Glomerular visceral epithelial cell (primary cell): ENCODE measurements around the gene TPM2.

ENCODE experiments used
- DNase-seq: peaks from one replicate; pipeline ENCODE4 v3.0.0-alpha.2; 2016; ENCODE audit errors: extremely low spot score

TPM2 gene

GRCh38 chr9:35696520-35697215, 6.9 kb upstream of the TPM2 start:
- peak; percentile 59 for DNase-seq

- DNase-seq = no peak
Observed at GRCh38 chr9:35695943-35696401, 6.2 kb upstream of the TPM2 start.

GRCh38 chr9:35691757-35692301, 2.1 kb upstream of the TPM2 start:
- DNase-seq = no peak

- no peak for DNase-seq
Observed at GRCh38 chr9:35691334-35691650, 1.6 kb upstream of the TPM2 start.

- peak; percentile 65 for DNase-seq
Observed at GRCh38 chr9:35690614-35691333, 1.0 kb upstream of the TPM2 start.

GRCh38 chr9:35690294-35690613, 529 bp upstream of the TPM2 start:
- no peak for DNase-seq

GRCh38 chr9:35688558-35689541, 875 bp downstream of the TPM2 start:
- peak; percentile 71 for DNase-seq

- no peak for DNase-seq
Observed at GRCh38 chr9:35687972-35688557, 1.7 kb downstream of the TPM2 start.

GRCh38 chr9:35687306-35687705, 2.4 kb downstream of the TPM2 start:
- DNase-seq = no peak

- no peak for DNase-seq
Observed at GRCh38 chr9:35686222-35687203, 3.2 kb downstream of the TPM2 start.

GRCh38 chr9:35685506-35685905, 4.2 kb downstream of the TPM2 start:
- no peak for DNase-seq

GRCh38 chr9:35684921-35685320, 4.8 kb downstream of the TPM2 start:
- DNase-seq = no peak

- DNase-seq = no peak
Observed at GRCh38 chr9:35683323-35683722, 6.4 kb downstream of the TPM2 start.

GRCh38 chr9:35682520-35683315, 7.0 kb downstream of the TPM2 start:
- DNase-seq = no peak

GRCh38 chr9:35682051-35682450, 7.7 kb downstream of the TPM2 start:
- no peak for DNase-seq

- DNase-seq = no peak
Observed at GRCh38 chr9:35681341-35682002, 8.3 kb downstream of the TPM2 start.

GRCh38 chr9:35680331-35681105, 9.2 kb downstream of the TPM2 start:
- no peak for DNase-seq

GRCh38 chr9:35679766-35680330, 9.9 kb downstream of the TPM2 start:
- DNase-seq = no peak
